ENCODE results near the gene TXNRD2. TPM values are rescaled to one million over a fixed set of nuclear protein-coding genes. Genes with fewer than 3 reads are reported as not detected.

The TXNRD2 gene
- 29.0 to 42.1 TPM (median 36.8 TPM) in 5 replicates for total RNA-seq (2022; extraction: Qiagen RNA extraction)

DNA sequence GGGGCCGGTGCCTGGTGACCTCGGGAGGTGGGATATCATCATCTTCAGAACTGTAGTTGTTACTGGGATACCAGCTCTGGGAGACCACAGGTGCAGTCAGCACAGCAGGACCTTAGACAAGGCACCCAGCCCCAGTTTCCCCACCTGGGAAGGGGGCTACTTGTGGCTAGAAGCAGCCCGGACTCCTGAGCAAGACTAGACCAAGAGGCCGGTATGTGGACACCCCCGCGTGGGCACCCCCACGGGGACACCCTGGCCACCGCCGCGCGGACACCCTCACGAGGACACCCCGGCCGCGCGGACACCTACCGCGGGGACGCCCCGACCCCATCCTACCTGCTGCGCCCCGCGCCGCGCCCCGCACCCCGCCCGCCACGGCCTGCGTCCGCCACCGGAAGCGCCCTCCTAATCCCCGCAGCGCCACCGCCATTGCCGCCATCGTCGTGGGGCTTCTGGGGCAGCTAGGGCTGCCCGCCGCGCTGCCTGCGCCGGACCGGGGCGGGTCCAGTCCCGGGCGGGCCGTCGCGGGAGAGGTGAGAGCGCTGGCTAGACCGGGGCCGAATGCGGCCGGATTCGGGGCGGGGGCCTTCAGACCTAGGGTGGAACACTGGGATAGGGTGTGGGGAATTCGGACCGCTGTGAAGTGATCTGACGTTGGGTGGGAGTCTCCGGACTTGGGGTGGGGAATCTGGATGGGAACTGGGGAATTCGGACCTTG is at the start of gene TXNRD2, which contains the start of gene COMT:
TSS of gene TXNRD2 (minus strand) at position 454 of the 718 bp plus-strand sequence. CDS start at position 439, 15 bp downstream.
TSS of gene COMT (plus strand) at position 408 of the 718 bp plus-strand sequence. CDS start 20,755 bp downstream, outside the sequence.

DNA sequence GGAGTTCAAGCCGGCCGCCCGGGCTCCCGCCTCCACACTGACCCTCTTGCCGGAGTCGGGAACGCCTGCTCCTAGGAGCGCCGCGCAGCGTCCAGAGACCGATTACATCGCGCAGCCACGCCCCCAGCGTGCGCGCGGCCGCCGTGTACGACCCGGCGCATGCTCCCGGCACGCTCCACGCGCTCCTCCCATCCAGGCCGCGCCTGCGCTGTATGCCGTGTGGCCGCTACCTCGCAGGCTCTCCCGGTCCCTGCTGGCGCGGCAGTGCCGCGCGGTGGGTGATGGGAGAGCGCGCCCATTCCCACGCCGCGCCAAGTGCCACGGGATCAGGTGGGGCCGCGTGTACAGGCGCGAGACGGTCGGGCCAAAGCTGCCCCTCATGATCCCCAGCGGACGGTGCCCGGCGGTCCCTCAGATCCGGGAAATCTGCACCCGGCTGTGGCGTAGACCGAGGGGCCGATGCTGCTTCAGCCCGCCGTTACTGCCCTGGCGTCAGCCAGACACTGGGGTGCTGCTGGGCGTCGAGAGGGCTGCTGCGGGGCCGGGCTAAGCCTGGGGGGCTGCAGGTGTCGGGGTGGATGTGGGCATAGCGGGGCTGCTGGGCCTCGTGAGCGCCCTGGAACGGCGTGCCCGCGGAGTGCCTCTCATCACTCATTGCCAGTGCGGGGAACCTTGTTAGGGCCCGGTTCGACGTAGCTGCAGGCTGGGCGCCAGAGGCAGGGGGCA is 86.7 kb downstream of the TXNRD2 start, which contains the start of the genes GNB1L and RTL10:
TSS of gene GNB1L (minus strand) at position 97 of the 726 bp plus-strand sequence. CDS start 33,519 bp downstream, outside the sequence.
TSS of gene RTL10 (minus strand) at position 97 of the 726 bp plus-strand sequence. CDS start 2,613 bp downstream, outside the sequence.

Other genes starting within 250 kb of the TXNRD2 start
- gene SEPTIN5, start 227.3 kb downstream of the TXNRD2 start, total RNA-seq (2022; extraction: Qiagen RNA extraction), result 8.3 to 11.2 TPM (median 10.4 TPM) in 5 replicates
- gene GP1BB, start 218.3 kb downstream of the TXNRD2 start, total RNA-seq (2022; extraction: Qiagen RNA extraction), result 0.64 to 2.1 TPM (median 1.7 TPM) in 5 replicates
- 2.7 to 4.7 TPM (median 4.0 TPM) in 5 replicates for gene TBX1, start 181.0 kb downstream of the TXNRD2 start, total RNA-seq (2022; extraction: Qiagen RNA extraction)
- 16.5 to 20.5 TPM (median 17.5 TPM) in 5 replicates for gene GNB1L, start 86.9 kb downstream of the TXNRD2 start, total RNA-seq (2022; extraction: Qiagen RNA extraction)
- gene RTL10, start 86.9 kb downstream of the TXNRD2 start, total RNA-seq (2022; extraction: Qiagen RNA extraction), result 7.1 to 10.1 TPM (median 9.4 TPM) in 5 replicates
- gene COMT, start within 50 bp of the TXNRD2 start, total RNA-seq (2022; extraction: Qiagen RNA extraction), result 124 to 164 TPM (median 153 TPM) in 5 replicates
- gene ARVCF, start 75.0 kb upstream of the TXNRD2 start, total RNA-seq (2022; extraction: Qiagen RNA extraction), result 1.9 to 2.7 TPM (median 2.2 TPM) in 5 replicates
- 12.9 to 15.7 TPM (median 14.6 TPM) in 5 replicates for gene TANGO2, start 79.3 kb upstream of the TXNRD2 start, total RNA-seq (2022; extraction: Qiagen RNA extraction)
- 18.5 to 23.0 TPM (median 19.8 TPM) in 5 replicates for gene DGCR8, start 138.4 kb upstream of the TXNRD2 start, total RNA-seq (2022; extraction: Qiagen RNA extraction)
- gene RANBP1, start 174.3 kb upstream of the TXNRD2 start, total RNA-seq (2022; extraction: Qiagen RNA extraction), result 237 to 302 TPM (median 285 TPM) in 5 replicates
- 20.7 to 25.6 TPM (median 24.0 TPM) in 5 replicates for gene TRMT2A, start 175.4 kb upstream of the TXNRD2 start, total RNA-seq (2022; extraction: Qiagen RNA extraction)
- 28.3 to 39.5 TPM (median 34.2 TPM) in 5 replicates for gene ZDHHC8, start 190.0 kb upstream of the TXNRD2 start, total RNA-seq (2022; extraction: Qiagen RNA extraction)
- gene CCDC188, start 209.2 kb upstream of the TXNRD2 start, total RNA-seq (2022; extraction: Qiagen RNA extraction), result not detected in 5 replicates

Data from A549 treated with Hydrocortisone at 1 μM for 4 hours (cell line).